NAMALWA (cell line): ENCODE data around the gene KLHL10.
"Not testable (repeated sequence)": the region's sequence is repeated elsewhere in the genome, so short reads cannot be mapped to it uniquely, and the experiment has no call there.

ENCODE experiments used
- DNase-seq: peaks from one replicate; pipeline ENCODE4 v3.0.0-alpha.2; 2015; ENCODE audit warnings: low spot score

KLHL10 gene

GRCh38 chr17:41851382-41851781, 13.8 kb downstream of the KLHL10 start:
- not testable (repeated sequence) for DNase-seq

GRCh38 chr17:41860254-41860931, 22.8 kb downstream of the KLHL10 start:
- no peak for DNase-seq

GRCh38 chr17:41863074-41863848, 25.6 kb downstream of the KLHL10 start:
- no peak for DNase-seq

- DNase-seq, result no peak
These were observed 26.8 kb downstream of the KLHL10 start for GRCh38 chr17:41864498-41864835.

- peak; percentile 92 for DNase-seq
These were observed 27.4 kb downstream of the KLHL10 start, which contains the start of gene KLHL11 for GRCh38 chr17:41864836-41865595. Gene KLHL11, minus strand, starts transcription at chr17:41865423. Its CDS starts 53 bp downstream, at chr17:41865370.

- no peak for DNase-seq
These were observed 27.9 kb downstream of the KLHL10 start for GRCh38 chr17:41865596-41865893.

GRCh38 chr17:41868568-41868967, 30.9 kb downstream of the KLHL10 start:
- no peak for DNase-seq

GRCh38 chr17:41869426-41869825, 31.8 kb downstream of the KLHL10 start:
- DNase-seq, result no peak

- no peak for DNase-seq
These were observed 32.5 kb downstream of the KLHL10 start for GRCh38 chr17:41870097-41870496.

GRCh38 chr17:41870627-41871026, 33.0 kb downstream of the KLHL10 start:
- DNase-seq, result no peak

GRCh38 chr17:41871789-41872188, 34.2 kb downstream of the KLHL10 start:
- DNase-seq, result no peak

- DNase-seq, result no peak
These were observed 36.1 kb downstream of the KLHL10 start for GRCh38 chr17:41873559-41874292.

GRCh38 chr17:41874293-41874670, 36.7 kb downstream of the KLHL10 start:
- DNase-seq, result not testable (repeated sequence)

GRCh38 chr17:41880130-41880529, 42.5 kb downstream of the KLHL10 start:
- no peak for DNase-seq

- DNase-seq, result no peak
These were observed 45.1 kb downstream of the KLHL10 start for GRCh38 chr17:41882756-41883155.

GRCh38 chr17:41885733-41886132, 48.1 kb downstream of the KLHL10 start:
- DNase-seq, result no peak

GRCh38 chr17:41888332-41888965, 50.8 kb downstream of the KLHL10 start:
- DNase-seq, result no peak

- DNase-seq, result no peak
These were observed 53.8 kb downstream of the KLHL10 start for GRCh38 chr17:41891135-41892020.

GRCh38 chr17:41892021-41892376, 54.4 kb downstream of the KLHL10 start:
- DNase-seq, result no peak

- no peak for DNase-seq
These were observed 55.8 kb downstream of the KLHL10 start for GRCh38 chr17:41893384-41893783.

- no peak for DNase-seq
These were observed 57.2 kb downstream of the KLHL10 start for GRCh38 chr17:41894791-41895331.
